Measurements from ENCODE around the gene CHSY1.

Gene CHSY1

DNA sequence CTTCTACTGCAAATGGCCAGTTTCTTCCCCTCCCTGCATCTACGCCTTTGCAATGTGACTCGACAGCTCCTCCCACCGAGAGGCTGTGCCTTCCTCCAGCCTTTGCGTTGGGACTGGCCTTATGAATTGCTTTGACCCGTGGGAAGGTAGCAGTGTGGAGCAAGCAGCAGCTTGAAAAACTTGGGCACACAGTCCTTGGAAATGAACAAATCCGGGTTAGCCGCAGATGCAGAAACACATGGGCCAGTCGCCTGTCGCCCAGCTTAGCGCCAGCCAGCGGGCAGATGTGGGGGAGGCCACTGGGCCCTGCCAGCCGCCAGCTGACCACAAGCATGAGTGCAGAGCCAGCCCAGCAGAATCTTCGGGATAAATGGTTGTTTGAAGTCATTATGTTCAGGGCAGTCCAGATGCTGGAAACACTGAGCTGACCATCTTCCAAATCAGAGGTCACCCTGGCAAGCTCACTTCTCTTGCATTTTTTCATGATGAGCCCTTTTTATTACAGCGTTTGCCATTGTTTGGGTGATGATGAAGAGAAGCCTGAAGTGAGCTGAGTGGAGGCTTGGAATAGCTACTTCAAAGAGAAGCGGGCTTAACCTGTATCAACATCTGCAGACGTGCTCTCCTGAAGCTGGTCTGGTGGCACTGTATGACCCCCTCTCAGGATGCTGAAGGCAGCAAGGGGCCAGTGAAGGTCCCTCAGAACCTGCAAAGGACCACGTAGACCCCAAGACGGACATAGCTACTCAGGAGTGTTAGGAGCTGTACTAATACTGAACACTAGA lies 15.7 kb upstream of the CHSY1 start:
- no peak for DNase-seq (ENCODE audit: low spot score)

DNA sequence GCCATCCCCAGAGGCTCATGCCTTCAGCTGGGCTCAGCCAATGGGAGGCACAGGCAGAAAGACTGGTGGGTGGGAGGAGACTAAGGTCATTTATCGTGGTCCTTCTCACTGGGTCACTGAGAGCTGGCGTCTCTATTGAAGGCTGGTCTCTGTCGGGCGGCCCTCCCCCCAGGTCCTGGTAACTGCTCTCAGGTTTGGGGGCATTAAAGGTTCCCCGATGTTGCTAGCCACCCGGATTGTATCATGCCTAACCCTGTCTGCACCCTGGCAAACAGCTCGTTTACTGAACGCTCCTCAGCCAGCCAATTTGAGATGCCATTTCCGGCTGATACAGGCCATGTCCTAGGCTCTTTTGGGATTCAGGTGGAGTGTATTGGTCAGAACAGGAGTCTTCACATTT lies 14.9 kb upstream of the CHSY1 start:
- DNase-seq (ENCODE audit: low spot score): no peak

DNA sequence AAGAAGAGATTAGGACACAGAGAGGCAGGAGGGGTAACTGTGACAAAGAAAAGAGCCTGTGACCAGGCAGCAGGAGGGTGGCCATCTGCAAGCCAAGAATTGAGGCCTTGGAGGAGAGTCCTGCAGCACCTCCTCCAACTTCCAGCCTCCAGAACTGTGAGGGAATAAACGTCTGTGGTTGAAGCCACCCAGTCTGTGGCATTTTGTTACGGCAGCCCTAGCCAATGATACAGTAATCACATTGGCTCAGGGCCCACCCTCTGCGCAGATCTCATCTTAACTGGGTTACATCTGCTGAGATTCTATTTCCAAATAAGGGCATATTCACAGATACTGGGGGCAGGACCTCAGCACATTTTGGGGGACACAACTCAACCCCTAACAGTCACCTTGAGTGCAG lies 14.2 kb upstream of the CHSY1 start:
- DNase-seq (ENCODE audit: low spot score): no peak

DNA sequence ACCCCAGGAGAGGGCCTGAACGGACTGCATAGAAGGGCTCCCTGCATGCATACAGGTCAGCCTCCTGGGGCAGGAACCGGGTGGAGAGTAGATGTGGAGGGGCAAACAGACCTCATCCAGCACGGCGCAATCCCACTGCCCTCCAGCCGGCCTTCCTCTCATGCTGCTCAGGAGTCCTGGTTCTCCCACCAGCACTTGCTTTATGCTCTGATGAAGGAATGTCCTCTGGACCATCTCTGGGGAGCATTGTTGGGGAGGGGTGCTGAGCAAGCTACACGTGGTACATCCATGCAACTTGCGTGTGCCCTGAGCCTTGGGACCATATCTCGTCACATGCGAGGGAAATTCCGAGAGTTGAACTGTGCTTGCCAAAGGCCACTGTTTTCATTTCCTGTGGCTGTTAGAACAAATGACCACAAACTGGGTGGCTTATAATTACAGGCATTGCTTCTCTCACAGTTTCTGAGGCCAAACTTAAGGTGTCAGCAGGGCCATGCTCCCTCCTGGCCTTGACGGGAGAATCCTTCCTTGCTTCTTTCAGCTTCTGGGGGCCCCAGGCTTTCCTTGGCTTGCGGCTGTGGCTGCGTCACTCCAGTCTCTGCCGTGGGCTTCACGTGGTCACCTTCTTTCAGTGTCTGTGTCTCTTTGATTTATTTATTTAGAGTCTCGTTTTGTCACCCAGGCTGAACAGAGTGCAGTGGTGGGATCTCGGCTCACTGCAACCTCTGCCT lies 13.2 kb upstream of the CHSY1 start:
- no peak for DNase-seq (ENCODE audit: low spot score)

DNA sequence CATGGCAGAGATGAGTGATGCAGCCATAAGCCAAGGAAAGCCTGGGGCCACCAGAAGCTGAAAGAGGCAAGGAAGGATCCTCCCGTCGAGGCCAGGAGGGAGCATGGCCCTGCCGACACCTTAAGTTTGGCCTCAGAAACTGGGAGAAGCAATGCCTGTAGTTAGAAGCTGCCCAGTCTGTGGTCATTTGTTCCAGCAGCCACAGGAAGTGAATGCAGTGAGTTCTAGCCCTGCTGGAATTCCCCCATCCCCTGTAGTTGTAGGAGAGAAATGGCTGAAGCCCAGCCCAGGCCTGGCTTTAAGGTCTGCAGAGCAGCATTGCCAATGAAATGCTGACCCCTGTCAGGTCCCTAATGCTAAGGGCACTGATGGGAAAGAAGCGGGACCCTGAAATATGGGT lies 12.2 kb upstream of the CHSY1 start:
- no peak for DNase-seq (ENCODE audit: low spot score)

DNA sequence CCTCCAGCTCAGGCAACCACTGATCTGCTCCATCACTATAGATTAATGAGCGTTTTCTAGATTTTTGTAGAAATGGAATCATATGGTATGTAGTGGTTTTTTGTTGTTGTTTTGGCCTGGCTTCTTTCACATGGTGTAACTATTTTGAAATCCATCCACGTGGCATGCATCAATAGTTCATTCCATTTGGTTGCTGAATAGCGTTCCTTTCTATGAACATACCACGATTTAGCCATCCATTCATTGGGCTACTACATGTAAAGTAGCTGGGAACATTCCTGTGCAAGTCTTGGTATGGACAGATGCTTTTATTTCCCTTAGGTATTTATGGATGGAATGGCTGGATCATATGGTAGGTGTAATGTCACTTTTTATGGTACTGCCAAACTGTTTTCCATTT lies 10.7 kb upstream of the CHSY1 start:
- no peak for DNase-seq (ENCODE audit: low spot score)

DNA sequence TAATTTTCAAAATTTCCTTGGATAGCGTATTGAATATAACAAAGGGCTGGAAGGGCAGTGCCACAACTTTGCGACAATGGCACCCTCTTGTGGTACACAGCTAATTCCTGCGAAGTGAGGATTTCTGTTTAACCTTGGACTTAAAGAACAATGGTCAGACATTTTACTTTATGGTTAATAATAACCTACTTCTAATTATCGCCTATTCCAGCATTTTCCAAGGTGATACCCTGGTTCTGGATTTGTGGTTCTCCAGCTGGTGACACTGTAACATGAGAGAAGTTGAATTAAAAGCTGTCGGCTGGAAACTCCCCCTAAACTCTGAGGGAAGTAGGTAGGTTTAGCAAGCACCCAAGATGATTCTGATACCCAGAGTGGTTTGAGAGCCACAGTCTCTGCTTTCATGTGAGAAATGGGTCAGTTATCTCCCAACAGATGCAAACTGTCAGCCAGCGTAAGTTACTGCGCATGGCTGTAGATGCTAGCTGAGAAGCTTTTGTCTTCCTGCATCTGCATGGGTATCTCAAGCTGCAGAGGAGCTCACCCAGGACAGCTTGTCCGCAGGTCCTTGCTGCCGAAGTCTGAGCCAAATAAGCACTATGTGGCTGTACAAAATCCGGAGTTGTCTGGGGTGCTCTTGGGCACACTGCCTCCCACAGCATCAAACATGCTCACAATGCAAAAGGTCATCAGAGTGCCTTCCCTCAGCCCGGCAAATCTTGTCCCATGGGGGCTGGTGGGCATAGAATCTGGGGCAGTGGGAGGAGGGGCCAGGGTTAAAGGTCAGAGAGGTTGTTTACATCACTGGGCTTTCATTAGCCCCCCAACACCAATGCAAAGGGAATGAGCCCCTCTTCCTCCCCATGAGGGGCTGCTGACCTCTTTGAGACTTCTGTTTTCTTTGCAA lies 6.6 kb upstream of the CHSY1 start:
- DNase-seq (ENCODE audit: low spot score): peak; percentile 79

DNA sequence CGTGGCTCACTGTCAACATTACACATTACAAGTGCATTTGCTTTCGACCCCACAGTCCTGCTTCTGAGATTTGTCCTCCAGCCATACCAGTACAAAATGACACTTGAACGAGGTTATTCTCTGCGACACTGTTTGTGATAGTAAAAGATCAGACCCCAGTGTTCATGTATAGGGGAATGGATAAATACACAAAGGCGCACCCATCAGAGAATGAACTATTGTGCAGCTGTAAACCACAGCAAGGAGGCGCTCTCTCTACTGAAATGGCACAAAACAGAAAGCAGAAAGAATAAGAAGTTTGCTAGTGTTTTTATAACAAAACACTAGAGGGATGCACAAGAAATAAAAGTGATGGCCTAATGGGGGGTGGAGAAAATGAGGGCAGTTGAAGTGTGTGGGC lies 4.9 kb upstream of the CHSY1 start:
- DNase-seq (ENCODE audit: low spot score): no peak

DNA sequence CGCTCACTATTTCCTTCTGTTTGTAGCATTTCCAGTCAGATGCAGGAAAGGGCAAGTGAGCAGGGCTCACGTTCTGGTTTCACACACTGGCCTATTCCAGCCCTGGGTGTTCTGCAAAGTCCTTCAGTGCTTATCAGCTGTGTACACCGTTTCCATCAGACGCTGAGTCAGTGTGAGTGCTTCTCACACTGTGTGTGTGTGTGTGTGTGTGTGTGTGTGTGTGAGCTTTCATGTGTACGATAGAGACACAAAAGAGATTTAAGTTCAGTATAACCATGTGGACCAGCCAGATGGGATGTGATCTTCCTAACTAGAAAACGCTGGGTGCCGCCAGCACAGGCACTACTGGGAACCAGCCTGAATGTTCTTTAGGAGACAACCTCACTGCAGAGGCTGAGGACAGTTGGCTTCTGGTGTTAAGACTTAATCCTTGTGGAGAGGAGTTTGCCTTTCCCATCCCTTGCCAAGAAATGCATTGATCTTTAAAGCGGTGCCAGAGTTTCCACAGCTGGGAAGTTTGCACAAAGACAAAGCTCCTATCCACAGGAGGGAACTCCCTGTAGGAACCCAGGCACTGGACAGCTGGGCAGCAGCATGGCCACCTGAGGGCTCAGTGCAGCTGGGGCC lies 3.9 kb upstream of the CHSY1 start:
- no peak for DNase-seq (ENCODE audit: low spot score)

DNA sequence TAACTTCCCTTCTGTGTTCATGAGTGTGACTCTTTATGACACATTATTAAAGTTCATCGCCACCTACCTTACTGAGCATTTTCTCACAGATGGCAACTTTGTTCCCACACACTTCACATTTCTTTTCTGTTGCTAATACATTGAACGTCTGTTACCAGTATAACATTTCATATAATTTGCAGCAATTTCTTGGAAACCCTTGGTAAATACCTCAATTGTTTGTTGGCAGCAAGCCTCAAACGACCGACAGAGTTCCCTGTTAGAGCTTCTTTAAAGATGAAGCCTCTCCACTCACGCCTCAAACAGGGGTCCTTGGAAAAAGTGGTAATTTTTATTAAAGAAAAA lies 3.2 kb upstream of the CHSY1 start:
- no peak for DNase-seq (ENCODE audit: low spot score)

DNA sequence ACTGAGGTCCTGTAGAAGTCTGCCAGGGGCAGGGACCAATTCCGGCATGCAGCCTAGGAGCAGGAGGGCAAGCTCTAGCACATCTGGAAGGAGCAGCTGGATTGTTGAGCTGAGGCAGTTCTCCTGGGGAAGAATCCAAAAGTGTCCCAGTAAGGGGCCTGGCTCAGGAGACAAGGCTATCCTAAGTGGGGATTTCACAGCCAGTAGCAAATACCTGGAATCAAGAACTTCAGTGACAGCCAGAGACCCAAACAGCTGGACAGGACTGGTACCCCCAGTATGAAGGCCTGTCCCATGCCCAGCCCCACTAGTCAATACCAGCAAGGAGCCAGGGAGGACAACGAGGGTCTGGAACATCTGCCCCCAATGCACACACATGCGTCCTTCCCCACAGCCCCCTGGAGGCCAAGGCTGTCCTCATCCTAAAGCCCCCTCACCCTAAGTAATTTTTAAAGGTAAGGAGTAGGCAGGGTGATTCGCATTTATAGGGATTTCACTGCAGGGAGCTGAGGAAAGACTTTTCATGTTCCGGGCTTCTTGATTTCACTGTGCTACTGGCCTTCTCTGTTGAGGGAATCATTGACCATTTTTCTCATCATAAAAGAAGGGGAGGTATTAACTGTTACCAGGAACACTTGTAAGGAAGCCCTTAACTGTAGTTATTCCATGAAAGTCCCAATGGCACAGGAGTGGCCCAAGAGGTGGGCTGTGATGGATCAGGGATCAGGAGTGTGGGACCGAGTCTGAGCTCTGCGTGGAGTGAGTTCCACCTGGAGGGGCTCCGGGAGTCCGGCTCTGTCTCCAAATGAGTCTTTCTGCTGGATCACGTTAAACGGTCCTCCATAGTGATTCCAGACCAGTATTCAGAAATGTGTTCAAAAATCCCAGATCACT lies 2.6 kb upstream of the CHSY1 start:
- no peak for DNase-seq (ENCODE audit: low spot score)

DNA sequence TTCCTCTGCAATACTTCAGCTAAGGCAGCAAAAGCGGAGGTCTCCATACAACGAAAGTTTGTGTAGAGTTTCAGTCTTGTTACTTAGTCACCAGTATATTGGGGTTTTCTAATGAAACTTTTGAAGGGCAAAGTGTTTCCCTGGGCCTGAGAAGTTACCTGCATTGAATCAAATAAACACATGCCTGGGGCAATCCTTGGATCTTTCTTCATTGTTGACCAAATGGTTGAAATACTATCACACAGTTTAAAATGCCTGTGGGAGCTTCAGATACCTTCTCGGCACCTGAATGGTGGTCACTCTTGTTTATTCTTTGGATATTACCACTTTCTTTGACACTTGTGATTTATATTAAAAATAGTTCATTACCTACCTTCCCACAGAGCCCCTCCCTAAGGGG lies 988 bp upstream of the CHSY1 start:
- no peak for DNase-seq (ENCODE audit: low spot score)

DNA sequence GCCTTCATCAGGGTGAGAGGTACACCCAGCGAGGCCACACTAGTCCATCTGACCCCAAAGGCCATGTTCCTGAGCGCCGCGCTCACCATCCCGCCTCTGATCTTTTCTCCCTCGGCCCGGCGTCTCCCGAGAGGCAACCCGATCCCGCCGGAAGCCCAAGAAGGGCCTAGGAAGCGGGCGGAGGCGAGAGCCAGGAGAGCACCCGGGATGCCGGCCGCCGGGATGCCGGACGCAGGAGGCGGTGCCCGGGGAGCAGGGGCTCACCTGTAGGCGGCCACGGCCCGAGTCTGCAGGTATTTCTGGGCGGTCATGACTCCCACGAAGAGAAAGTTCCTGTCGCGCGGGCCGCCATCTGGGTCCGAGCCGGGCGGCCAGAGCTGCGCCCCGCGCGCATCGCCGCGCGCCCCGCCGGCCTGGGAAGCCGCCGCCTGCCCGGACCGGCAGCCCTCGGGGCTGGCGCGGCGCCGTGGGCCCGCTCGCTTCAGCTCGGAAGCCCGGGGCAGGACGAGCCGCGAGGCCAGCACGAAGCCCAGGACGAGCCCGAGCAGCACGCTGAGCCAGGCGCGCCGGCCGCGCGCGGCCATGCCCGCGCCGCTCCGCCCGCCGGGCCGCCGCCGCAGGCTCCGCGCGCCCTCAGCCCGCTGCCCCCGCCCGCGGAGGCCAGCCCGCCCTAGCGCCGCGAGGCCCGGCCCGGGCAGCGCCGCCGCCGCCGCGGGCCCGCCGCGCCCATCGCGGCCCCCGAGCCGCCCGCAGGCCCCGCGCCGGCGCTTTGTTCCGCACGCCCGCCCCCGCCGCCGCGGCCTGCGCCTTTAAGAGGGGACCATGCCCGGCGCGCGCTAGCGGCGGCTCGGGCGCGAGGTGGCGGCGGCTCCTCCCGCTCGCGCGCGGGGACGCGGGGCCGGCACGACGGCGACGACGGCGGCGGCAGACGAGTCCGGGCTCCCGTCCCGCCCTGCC lies 697 bp downstream of the CHSY1 start:
- DNase-seq (ENCODE audit: low spot score): peak; percentile 59

DNA sequence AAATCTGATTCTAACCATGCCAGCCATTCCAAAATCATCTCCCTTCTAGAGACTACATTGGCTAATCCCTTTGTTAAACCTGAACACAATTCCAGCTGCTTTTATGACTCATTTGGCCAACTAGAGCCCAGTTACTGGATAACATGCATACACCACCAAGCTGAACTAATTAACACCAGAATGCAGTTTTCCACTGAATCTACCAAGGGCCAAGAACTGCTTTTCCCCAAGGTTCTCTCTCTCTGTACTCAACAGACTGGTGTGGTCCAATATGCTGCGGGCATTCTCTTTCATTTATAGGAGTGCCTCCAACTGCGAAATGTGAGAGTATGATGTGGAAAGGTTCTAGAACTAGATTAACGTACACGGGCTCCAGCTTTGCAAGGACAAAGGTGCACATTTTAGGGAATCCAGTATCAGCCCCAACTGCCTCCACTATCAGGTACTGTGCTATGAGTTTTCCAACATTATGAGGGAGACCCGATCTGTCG lies 1.5 kb downstream of the CHSY1 start:
- peak; percentile 32 for DNase-seq (ENCODE audit: low spot score)

DNA sequence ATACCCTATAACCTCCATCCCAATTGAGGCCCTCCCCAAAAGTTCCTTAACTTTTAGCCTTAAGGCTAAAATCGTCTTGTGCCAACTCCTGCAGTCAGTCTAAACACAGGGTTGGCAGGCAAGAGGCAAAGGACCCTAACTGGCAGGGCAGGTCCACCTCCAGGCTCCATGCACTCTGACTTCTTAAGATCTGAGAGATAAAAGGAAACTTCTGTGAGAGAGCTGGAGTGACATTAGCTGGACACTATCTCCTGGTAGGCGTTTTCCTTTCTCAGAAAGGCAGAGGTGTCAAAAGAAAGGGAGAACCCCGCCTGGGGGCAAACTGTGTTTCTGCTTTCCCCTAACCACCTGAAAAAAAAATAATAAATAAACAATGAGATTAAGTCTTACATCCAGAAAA lies 3.6 kb downstream of the CHSY1 start:
- no peak for DNase-seq (ENCODE audit: low spot score)

DNA sequence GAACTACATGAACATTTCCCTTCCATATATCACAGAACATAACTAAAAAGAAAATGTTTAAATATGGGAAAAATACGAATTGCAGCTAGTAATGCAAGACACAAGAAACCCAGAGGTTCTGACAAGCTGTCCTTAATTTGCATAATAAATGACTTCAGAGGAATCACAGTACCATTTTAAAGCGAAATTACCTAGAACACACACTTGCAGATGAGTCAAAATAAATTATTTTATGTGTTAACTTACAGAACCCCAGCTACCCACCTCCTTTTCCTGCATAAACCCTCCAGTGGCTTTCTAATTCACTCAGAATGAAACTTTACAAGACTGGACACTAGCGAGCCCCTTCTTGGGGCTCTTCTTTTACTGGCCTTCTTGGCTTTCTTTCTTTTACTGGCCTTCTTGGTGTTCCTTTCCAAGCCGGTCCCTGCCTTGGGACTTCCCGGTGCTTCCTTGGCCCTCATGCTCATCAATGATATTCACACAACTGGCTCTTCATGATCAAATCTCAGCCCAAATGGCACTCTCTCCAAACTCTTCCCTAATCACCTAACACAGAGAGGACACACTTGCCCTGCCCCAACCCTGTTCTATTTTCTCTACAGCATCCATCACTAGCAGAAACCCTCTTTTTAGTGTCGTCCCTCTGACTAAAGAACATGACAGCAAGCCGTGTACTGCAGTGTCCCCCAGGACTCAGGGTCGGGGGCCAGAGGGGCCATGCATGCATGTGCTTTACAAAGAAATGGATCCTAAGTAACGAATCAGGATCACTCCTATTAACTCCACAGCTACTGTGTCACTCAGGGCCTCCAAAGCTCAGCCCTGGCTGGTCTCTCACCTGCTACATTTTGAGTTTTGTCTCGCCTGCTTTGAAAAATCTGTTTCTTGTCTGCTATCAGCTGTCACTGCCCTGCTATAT lies 4.8 kb downstream of the CHSY1 start:
- no peak for DNase-seq (ENCODE audit: low spot score)

DNA sequence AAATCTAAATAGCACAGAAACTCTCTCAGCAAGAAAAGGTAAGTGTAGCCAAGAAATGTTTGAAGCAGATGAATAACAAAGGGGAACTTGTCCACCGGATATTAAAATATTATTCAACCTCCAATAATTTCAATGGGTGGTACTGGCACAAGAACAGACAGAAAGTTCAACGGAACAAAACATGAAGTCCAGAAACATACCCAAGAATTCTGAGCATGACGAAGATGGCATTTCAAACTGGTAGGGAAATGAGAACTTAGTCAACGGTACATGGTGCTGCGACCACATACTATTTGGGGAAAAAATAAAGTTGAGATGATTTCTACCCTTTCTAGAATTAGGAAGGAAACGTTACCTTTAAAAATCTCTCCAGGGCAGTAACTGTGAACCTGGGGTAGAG lies 5.5 kb downstream of the CHSY1 start:
- DNase-seq (ENCODE audit: low spot score): no peak

DNA sequence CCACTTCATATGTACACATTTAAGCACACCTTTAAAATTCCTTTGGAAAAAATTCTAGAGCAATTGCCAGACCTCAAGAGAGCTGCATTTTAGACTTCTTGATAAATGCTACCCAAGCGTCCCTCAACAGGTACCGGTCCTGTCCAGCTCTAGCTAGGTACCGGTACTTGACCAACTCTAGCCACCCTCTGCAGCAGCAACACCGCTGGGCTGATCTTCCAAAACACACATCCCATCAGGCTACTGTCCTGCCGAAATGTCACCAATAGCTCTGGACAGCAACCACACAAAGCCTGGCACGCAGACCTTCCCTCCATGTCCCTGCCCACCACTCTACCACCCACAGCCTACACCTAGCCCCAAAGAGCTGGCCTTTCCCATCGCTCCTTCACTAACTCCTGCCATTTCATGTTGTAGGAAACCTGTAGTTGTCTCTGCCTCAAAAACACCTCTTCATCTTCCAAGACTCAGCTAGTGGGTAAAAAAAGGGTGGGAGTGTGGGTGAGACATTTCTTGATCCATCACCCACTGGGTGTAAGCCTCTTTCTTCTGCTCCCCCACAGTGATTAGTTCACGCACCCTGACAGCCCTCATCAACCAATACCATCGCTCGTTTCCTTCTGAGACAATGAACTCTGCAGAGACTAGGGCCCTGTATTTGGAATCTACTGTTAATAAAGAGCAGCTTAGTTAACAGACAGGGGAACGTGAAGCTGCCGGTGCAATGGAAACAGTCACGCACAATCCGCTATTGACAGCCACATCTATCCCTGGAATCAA lies 6.8 kb downstream of the CHSY1 start:
- DNase-seq (ENCODE audit: low spot score): no peak

All from LoVo (cell line).